Testis (tissue), 3 donors: Measurements from ENCODE around the gene PPP1R9A. TPM values are rescaled to one million over a fixed set of nuclear protein-coding genes. Genes with fewer than 3 reads are reported as not detected.

Source experiments
- DNase-seq: peaks from one replicate; pipeline ENCODE4 v3.0.0-alpha.2; 2019
- H3K27ac ChIP-seq, 2 donors: fragments of 200-600 bp; sonication (generic); one replicate each; pipeline ENCODE4 v1.5.1; 2019
- H3K27me3 ChIP-seq: fragments of 200-600 bp; sonication (generic); one replicate; pipeline ENCODE4 v1.5.1; 2019
- H3K36me3 ChIP-seq: fragments of 200-600 bp; sonication (generic); one replicate; pipeline ENCODE4 v1.5.1; 2017; ENCODE audit warnings: low read depth; ENCODE audit errors: missing control alignments
- H3K4me1 ChIP-seq: fragments of 200-600 bp; sonication (generic); one replicate; pipeline ENCODE4 v1.5.1; 2019
- H3K4me3 ChIP-seq, 2 donors: fragments of 200-600 bp; sonication (generic); one replicate each; pipeline ENCODE4 v1.5.1; 2017 to 2019
- H3K9me3 ChIP-seq: fragments of 200-600 bp; sonication (generic); one replicate; pipeline ENCODE4 v1.5.1; 2017
- POLR2A ChIP-seq: fragments of 450-650 bp; IDR thresholded peaks from one replicate; pipeline ENCODE4 v1.6.1; 2017; ENCODE audit warnings: antibody characterized with exemption, mild to moderate bottlenecking, moderate library complexity
- WGBS, 2 donors: methylation state at CpG; one replicate each; pipeline ENCODE4 v1.1.5; 2018; 5-methylcytosine and 5-hydroxymethylcytosine counted together
- intact Hi-C: fragments of 100-400 bp; cut with DNase I; formaldehyde crosslinking; loops from one replicate; pipeline ENCODE4 v1.15.1; 2023; ENCODE audit warnings: low total_unique reads
- polyA plus RNA-seq: library from polyadenylated mRNA; stranded (reverse); fragments of 350-450 nt; fragmentation: Illumina TruSeq; extraction: RNeasy Lipid Tissue Mini Kit (QIAGEN cat#74804); gene quantifications from one replicate; pipeline ENCODE4 v1.2.3, GENCODE V29; 2014; ENCODE audit warnings: low read depth, low replicate concordance; ENCODE audit not compliant: insufficient read depth
- total RNA-seq, 2 donors: library from RNA; depleted of rRNA; stranded (reverse); fragments of >200 nt; gene quantifications; one replicate each; pipeline ENCODE4 v1.2.3, GENCODE V29; 2016
- TF ChIP-seq, protein P1 (sequence below), 3 experiments: fragments of 450-650 bp in 2 of 3; fragments of 200-600 bp in 1 of 3; sonication (generic) in 1 of 3; IDR thresholded peaks; one replicate each; pipeline ENCODE4 v1.5.1; 2016 to 2019; ENCODE audit warnings: antibody characterized with exemption in 3 of 3, mild to moderate bottlenecking in 2 of 3, moderate library complexity in 1 of 3

Gene PPP1R9A
- total and polyA plus RNA-seq, 3 donors from 2014 or later, result 16.7 to 47.8 (median 47.0) TPM

DNA sequence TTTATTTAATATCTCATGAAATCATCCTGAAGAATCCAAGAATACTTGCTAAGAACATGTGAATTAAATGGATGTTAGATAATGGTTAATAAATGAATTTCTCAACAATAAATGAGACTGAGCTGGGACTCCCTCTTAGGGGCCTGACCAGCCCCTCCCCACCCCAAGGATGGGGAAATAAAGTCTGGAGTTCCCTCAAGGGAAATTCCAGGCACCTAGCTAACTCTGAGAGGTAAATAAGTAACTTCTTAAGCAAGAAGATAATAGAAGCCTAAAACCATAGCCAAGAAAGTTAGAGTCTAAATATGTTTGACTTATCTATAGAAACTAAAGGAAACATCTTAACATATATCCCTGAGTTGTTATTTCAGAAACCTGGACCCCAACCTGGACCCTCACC, 32.2 kb upstream of the PPP1R9A start:
- TF ChIP-seq, protein P1, sequence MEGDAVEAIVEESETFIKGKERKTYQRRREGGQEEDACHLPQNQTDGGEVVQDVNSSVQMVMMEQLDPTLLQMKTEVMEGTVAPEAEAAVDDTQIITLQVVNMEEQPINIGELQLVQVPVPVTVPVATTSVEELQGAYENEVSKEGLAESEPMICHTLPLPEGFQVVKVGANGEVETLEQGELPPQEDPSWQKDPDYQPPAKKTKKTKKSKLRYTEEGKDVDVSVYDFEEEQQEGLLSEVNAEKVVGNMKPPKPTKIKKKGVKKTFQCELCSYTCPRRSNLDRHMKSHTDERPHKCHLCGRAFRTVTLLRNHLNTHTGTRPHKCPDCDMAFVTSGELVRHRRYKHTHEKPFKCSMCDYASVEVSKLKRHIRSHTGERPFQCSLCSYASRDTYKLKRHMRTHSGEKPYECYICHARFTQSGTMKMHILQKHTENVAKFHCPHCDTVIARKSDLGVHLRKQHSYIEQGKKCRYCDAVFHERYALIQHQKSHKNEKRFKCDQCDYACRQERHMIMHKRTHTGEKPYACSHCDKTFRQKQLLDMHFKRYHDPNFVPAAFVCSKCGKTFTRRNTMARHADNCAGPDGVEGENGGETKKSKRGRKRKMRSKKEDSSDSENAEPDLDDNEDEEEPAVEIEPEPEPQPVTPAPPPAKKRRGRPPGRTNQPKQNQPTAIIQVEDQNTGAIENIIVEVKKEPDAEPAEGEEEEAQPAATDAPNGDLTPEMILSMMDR (IDR thresholded peaks at IDR 0.05), result no peak
- TF ChIP-seq POLR2A, result no peak
- intact Hi-C loops, result no loop called here
- H3K9me3 ChIP-seq, result no peaks in the 10 kb centered on the region
- no peak overlapping the region for H3K4me3 ChIP-seq
- H3K27me3 ChIP-seq, result no peaks in the 10 kb centered on the region
- H3K4me1 ChIP-seq, result no peaks in the 10 kb centered on the region
- DNase-seq, result no peak
- H3K36me3 ChIP-seq, result no peaks in the 10 kb centered on the region
- H3K27ac ChIP-seq, result no peak overlapping the region

DNA sequence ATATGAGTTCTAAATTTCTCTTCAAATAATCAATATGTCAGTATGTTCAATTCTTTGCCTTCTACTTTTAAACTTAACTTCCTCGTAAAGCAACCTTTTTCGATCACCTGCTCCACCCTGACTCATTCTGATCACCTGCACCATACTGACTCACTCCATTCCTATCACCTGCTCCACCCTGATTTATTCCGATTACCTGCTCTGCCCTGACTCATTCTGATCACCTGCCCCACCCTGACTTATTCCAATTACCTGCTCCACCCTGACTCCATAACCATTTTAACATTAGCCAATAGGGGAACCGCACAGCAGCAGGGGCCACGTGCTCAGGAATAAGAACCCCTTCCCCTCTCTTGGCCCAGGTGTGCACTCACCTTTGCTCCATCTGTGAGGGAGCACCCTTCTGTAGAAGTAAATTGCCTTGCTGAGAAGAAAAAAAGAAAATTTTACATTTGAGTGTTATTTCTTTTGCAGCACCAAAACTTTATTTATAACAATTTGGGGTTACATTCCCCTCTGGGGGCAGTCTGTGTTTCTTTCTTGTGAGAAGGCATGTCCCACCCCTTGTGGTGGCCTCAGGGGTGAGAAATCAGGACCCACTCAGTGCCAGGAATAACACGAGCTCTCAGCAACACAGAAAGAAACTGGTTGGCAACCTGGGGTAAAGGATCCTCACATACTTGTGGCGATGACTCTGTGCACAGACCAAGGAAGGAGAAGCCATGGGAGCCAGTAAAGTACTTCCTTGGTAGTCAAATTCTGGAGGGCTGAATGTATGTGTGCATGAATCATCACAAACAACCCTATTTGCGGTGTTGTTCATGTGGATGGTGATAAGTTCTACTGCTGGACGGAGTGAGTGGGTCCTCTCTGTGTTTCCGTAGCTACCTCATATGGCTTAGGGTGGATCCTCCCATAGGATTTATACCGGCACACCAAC, 29.4 kb upstream of the PPP1R9A start:
- Histone ChIP-seq H3K36me3 (no peaks in the 10 kb centered on the region), H3K27me3 (no peaks in the 10 kb centered on the region), H3K27ac (no peak overlapping the region), H3K4me1 (no peaks in the 10 kb centered on the region), H3K9me3 (no peaks in the 10 kb centered on the region), H3K4me3 (no peak overlapping the region)
- 86 to 91% methylated on average over 10 to 11 of the region's 11 CpGs for WGBS, 2 donors
- DNase-seq, result no peak
- TF ChIP-seq, protein P1 (IDR thresholded peaks at IDR 0.05), result no peak
- TF ChIP-seq POLR2A, result no peak
- intact Hi-C loops, result no loop called here

DNA sequence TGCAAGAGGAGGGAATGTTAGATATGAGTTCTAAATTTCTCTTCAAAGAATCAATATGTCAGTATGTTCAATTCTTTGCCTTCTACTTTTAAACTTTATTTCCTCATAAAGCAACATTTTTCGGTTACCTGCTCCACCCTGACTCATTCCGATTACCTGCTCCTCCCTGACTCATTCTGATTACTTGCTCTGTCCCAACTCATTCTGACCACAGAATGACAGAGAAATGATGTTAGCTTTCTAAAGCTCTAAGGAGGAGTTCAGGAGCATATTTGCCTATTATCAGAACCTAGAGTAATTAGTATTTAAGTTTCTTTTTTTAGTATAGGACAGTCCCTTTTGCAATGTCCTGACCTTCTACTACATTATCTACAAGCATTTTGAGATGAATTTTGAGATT, 24.5 kb upstream of the PPP1R9A start:
- 40 to 64% methylated on average over 2 of the region's 2 CpGs for WGBS, 2 donors
- H3K4me1 ChIP-seq, result no peaks in the 10 kb centered on the region
- DNase-seq, result no peak
- H3K27me3 ChIP-seq, result no peaks in the 10 kb centered on the region
- intact Hi-C loops, result no loop called here
- no peaks in the 10 kb centered on the region for H3K36me3 ChIP-seq
- H3K9me3 ChIP-seq, result no peaks in the 10 kb centered on the region
- no peak overlapping the region for H3K4me3 ChIP-seq
- H3K27ac ChIP-seq, result no peak overlapping the region
- TF ChIP-seq POLR2A, result no peak
- TF ChIP-seq, protein P1 (IDR thresholded peaks at IDR 0.05), result no peak

DNA sequence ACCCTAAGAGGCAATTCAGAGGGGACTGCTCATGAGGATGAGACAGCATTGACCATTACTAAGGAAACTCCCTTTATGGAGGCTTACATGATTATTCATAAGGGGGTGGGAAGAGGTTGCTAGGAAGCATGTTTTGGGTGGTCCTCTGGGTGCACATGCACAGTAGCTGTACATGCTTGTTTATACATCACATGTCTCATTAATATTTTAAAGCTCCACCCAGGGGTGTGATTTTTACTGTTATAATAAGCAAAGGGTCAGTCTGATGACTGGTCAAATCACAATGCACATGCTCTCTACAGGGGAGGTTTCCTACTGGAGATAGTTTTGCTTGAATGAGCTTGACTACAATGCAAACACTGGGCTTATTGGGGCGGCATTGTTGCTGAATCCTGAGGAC, 23.8 kb upstream of the PPP1R9A start:
- intact Hi-C loops, result no loop called here
- Histone ChIP-seq H3K4me1 (peaks cover 5% of the 10 kb centered on the region), H3K27ac (no peak overlapping the region), H3K36me3 (no peaks in the 10 kb centered on the region), H3K27me3 (no peaks in the 10 kb centered on the region), H3K9me3 (no peaks in the 10 kb centered on the region), H3K4me3 (no peak overlapping the region)
- DNase-seq, result no peak
- TF ChIP-seq POLR2A, result no peak
- TF ChIP-seq, protein P1 (IDR thresholded peaks at IDR 0.05), result no peak
- 67 to 77% methylated on average over 1 of the region's 1 CpG for WGBS, 2 donors

DNA sequence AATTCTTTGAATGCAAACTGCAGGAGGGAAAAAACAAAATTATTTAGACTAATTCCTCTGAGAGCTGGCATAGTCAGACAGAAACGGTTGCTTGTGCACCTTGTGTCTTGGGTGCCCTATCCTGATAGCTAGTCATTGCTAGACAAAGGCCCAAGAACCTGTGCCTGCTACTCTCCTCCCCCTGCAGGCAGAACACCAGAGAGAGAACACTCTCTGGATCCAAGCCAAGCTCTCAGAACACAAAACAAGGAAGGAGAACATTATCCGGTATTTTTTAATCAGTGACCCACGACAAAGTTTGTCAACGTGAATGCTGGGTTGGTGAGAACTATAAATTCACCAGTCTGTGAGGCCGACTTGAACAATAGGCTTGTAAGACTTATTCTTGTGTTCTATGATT, 18.8 kb upstream of the PPP1R9A start:
- WGBS, 2 donors, result 21 to 47% methylated on average over 5 of the region's 5 CpGs
- H3K4me1 ChIP-seq, result peaks cover 10% of the 10 kb centered on the region
- H3K27ac ChIP-seq, result peak overlapping the region in 1 of 2 donors; percentile 24
- intact Hi-C loops, result no loop called here
- H3K9me3 ChIP-seq, result no peaks in the 10 kb centered on the region
- peak; percentile 55 for DNase-seq
- no peaks in the 10 kb centered on the region for H3K27me3 ChIP-seq
- no peaks in the 10 kb centered on the region for H3K36me3 ChIP-seq
- TF ChIP-seq POLR2A, result no peak
- TF ChIP-seq, protein P1 (IDR thresholded peaks at IDR 0.05), result peak in 2 of 3 experiments; percentile 12
- H3K4me3 ChIP-seq, result no peak overlapping the region
